Retina (tissue), 1 donor: ENCODE results near the gene UBE4B.
"Not testable (repeated sequence)": the region's sequence is repeated elsewhere in the genome, so short reads cannot be mapped to it uniquely, and the experiment has no call there.

ENCODE experiments used
- DNase-seq: peaks from one replicate; pipeline ENCODE4 v3.0.0-alpha.2; 2016

The UBE4B gene

GRCh38 chr1:10074059-10074851 lies 41.5 kb downstream of the UBE4B start:
- DNase-seq: no peak

GRCh38 chr1:10074852-10075730 lies 42.3 kb downstream of the UBE4B start:
- DNase-seq: no peak

- DNase-seq: no peak
Observed at GRCh38 chr1:10075732-10076131, 43.0 kb downstream of the UBE4B start.

GRCh38 chr1:10078494-10078893 lies 45.7 kb downstream of the UBE4B start:
- no peak for DNase-seq

- DNase-seq: no peak
Observed at GRCh38 chr1:10080523-10080922, 47.8 kb downstream of the UBE4B start.

GRCh38 chr1:10082785-10083479 lies 50.2 kb downstream of the UBE4B start:
- DNase-seq: no peak

GRCh38 chr1:10084045-10084444 lies 51.3 kb downstream of the UBE4B start:
- no peak for DNase-seq

- no peak for DNase-seq
Observed at GRCh38 chr1:10085076-10085475, 52.3 kb downstream of the UBE4B start.

GRCh38 chr1:10087210-10087609 lies 54.5 kb downstream of the UBE4B start:
- DNase-seq: no peak

GRCh38 chr1:10101929-10102328 lies 69.2 kb downstream of the UBE4B start:
- DNase-seq: no peak

- DNase-seq: no peak
Observed at GRCh38 chr1:10103193-10103592, 70.4 kb downstream of the UBE4B start.

- no peak for DNase-seq
Observed at GRCh38 chr1:10104834-10105233, 72.1 kb downstream of the UBE4B start.

- no peak for DNase-seq
Observed at GRCh38 chr1:10105484-10105883, 72.7 kb downstream of the UBE4B start.

- no peak for DNase-seq
Observed at GRCh38 chr1:10106241-10106640, 73.5 kb downstream of the UBE4B start.

GRCh38 chr1:10106756-10107475 lies 74.2 kb downstream of the UBE4B start:
- no peak for DNase-seq

GRCh38 chr1:10107476-10107847 lies 74.7 kb downstream of the UBE4B start:
- DNase-seq: not testable (repeated sequence)

- DNase-seq: no peak
Observed at GRCh38 chr1:10108134-10108663, 75.4 kb downstream of the UBE4B start.

- DNase-seq: no peak
Observed at GRCh38 chr1:10108948-10109708, 76.4 kb downstream of the UBE4B start.

- DNase-seq: no peak
Observed at GRCh38 chr1:10113501-10113900, 80.7 kb downstream of the UBE4B start.

- DNase-seq: no peak
Observed at GRCh38 chr1:10114746-10115145, 82.0 kb downstream of the UBE4B start.

- no peak for DNase-seq
Observed at GRCh38 chr1:10117132-10117531, 84.4 kb downstream of the UBE4B start.

GRCh38 chr1:10117865-10118264 lies 85.1 kb downstream of the UBE4B start:
- no peak for DNase-seq
